B cell (primary cell): Measurements from ENCODE around the gene LAMA3. TPM values are rescaled to one million over a fixed set of nuclear protein-coding genes. Genes with fewer than 3 reads are reported as not detected.

Experiments used
- ATAC-seq: fragments of 200-7000 bp; cut with Tn5 transposase; one replicate; pipeline ENCODE4 v1.10.0; 2021; ENCODE audit warnings: low read depth, mild to moderate bottlenecking, moderate number of reproducible peaks, moderate library complexity
- CTCF ChIA-PET: fragments of 350-600 bp; sonication (Branson Sonifier 250); formaldehyde crosslinking; loops from one replicate; lab custom pipeline; 2021; ENCODE audit warnings: antibody characterized with exemption, inconsistent platforms; lab: Charles Lee
- POLR2A ChIA-PET: fragments of 350-600 bp; sonication (Branson Sonifier 250); formaldehyde crosslinking; loops from one replicate; lab custom pipeline; 2021; ENCODE audit warnings: antibody characterized with exemption; lab: Charles Lee
- DNase-seq: peaks from one replicate; pipeline ENCODE4 v3.0.0; 2013
- H2AFZ ChIP-seq: 2 replicates; pipeline ENCODE4 v1.6.1; 2012; ENCODE audit warnings: mild to moderate bottlenecking, low read depth, low read length; ENCODE audit not compliant: insufficient read depth, poor library complexity, severe bottlenecking
- H3K27ac ChIP-seq, 2 donors: 1 replicate in 1 of 2; 2 replicates in 1 of 2; pipeline ENCODE4 v1.5.1; 2012 to 2013; ENCODE audit warnings: low read length in 2 of 2, mild to moderate bottlenecking in 2 of 2, moderate library complexity in 1 of 2
- H3K27me3 ChIP-seq, 4 experiments: fragments of 200-600 bp in 1 of 4; sonication (generic) in 1 of 4; replicated peaks in 1 of 4; 1 replicate in 2 of 4; 2 replicates in 2 of 4; pipeline versions ENCODE4 v1.6.1 to v1.7.0; 2013 to 2016; ENCODE audit warnings: low read length in 3 of 4, mild to moderate bottlenecking in 2 of 4, mixed read lengths in 1 of 4, moderate library complexity in 1 of 4; ENCODE audit not compliant: insufficient read depth in 4 of 4, control insufficient read depth in 3 of 4; ENCODE audit errors: control extremely low read depth in 1 of 4
- H3K36me3 ChIP-seq, 2 experiments: replicated peaks in 1 of 2; 1 replicate in 1 of 2; 2 replicates in 1 of 2; pipeline versions ENCODE4 v1.6.1 to v1.7.1; 2013; ENCODE audit warnings: low read length in 1 of 2; ENCODE audit not compliant: insufficient read depth in 2 of 2, control insufficient read depth in 1 of 2; ENCODE audit errors: control extremely low read depth in 1 of 2, extremely low read depth in 1 of 2
- H3K4me1 ChIP-seq, 2 donors: fragments of 200-600 bp in 1 of 2; sonication (generic) in 1 of 2; 1 replicate in 1 of 2; 2 replicates in 1 of 2; pipeline versions ENCODE4 v1.5.1 to v1.6.1; 2013 to 2017; ENCODE audit warnings: low read length in 2 of 2; ENCODE audit not compliant: control insufficient read depth in 2 of 2, insufficient read depth in 2 of 2
- H3K4me2 ChIP-seq: replicated peaks from 2 replicates; pipeline ENCODE3; 2012; ENCODE audit warnings: mild to moderate bottlenecking, low read depth, low read length; ENCODE audit not compliant: poor library complexity, severe bottlenecking
- H3K4me3 ChIP-seq, 5 experiments: fragments of 200-600 bp in 1 of 5; sonication (generic) in 1 of 5; 1 replicate in 3 of 5; 2 replicates in 2 of 5; pipeline versions ENCODE4 v1.5.1 to v1.7.0; 2011 to 2016; ENCODE audit warnings: low read length in 4 of 5, mild to moderate bottlenecking in 4 of 5, low read depth in 2 of 5, control low read depth in 1 of 5, moderate library complexity in 1 of 5; ENCODE audit not compliant: insufficient read depth in 1 of 5; ENCODE audit errors: control extremely low read depth in 1 of 5, extremely low read depth in 1 of 5
- H3K79me2 ChIP-seq: fragments of 200-600 bp; sonication (generic); one replicate; pipeline ENCODE4 v1.6.0; 2016; ENCODE audit warnings: low read length; ENCODE audit not compliant: control insufficient read depth, insufficient read depth
- H3K9ac ChIP-seq: fragments of 200-600 bp; sonication (generic); 2 replicates; pipeline ENCODE4 v1.6.1; 2017; ENCODE audit warnings: mild to moderate bottlenecking, low read length, moderate library complexity
- H3K9me3 ChIP-seq, 3 donors: one replicate each; pipeline versions ENCODE4 v1.6.1 to v1.7.1; 2013; ENCODE audit warnings: low read length in 2 of 3; ENCODE audit not compliant: control insufficient read depth in 2 of 3, insufficient read depth in 1 of 3; ENCODE audit errors: control extremely low read depth in 1 of 3
- H4K20me1 ChIP-seq: 2 replicates; pipeline ENCODE4 v1.6.0; 2012; ENCODE audit warnings: mild to moderate bottlenecking, low read length; ENCODE audit not compliant: insufficient read depth, control insufficient read depth, poor library complexity, severe bottlenecking
- H3K27ac Mint-ChIP-seq: one replicate; pipeline ENCODE4 v1.8.0; 2021; ENCODE audit warnings: mixed read lengths
- H3K27me3 Mint-ChIP-seq: one replicate; pipeline ENCODE4 v1.8.0; 2021; ENCODE audit warnings: mixed read lengths
- H3K4me1 Mint-ChIP-seq: one replicate; pipeline ENCODE4 v1.8.0; 2021; ENCODE audit warnings: mixed read lengths
- H3K4me3 Mint-ChIP-seq: one replicate; pipeline ENCODE4 v1.8.0; 2021; ENCODE audit warnings: mixed read lengths
- H3K9me3 Mint-ChIP-seq: one replicate; pipeline ENCODE4 v1.8.0; 2022; ENCODE audit warnings: mixed read lengths; ENCODE audit not compliant: insufficient read depth
- EZH2 ChIP-seq: IDR thresholded peaks from 2 replicates; pipeline ENCODE4 v1.6.1; 2012; ENCODE audit warnings: borderline replicate concordance, low read depth, mild to moderate bottlenecking, moderate library complexity, low read length; ENCODE audit not compliant: insufficient read depth, poor library complexity, severe bottlenecking
- WGBS: methylation state at CpG from one replicate; pipeline ENCODE4 v1.1.5; 2013; ENCODE audit warnings: missing lambda C conversion rate; ENCODE audit not compliant: insufficient coverage; 5-methylcytosine and 5-hydroxymethylcytosine counted together
- intact Hi-C: fragments of 100-400 bp; cut with micrococcal nuclease; formaldehyde crosslinking; loops from one replicate; pipeline ENCODE4 v1.10.0; 2022
- polyA plus RNA-seq: library from polyadenylated mRNA; depleted of rRNA; stranded (reverse); fragments of >200 nt; gene quantifications from 2 replicates; pipeline ENCODE4 v1.2.3, GENCODE V29; 2012
- total RNA-seq, 2 donors: library from RNA; stranded (reverse); fragments of 120-200 nt in 1 of 2; gene quantifications; 1 replicate in 1 of 2; 2 replicates in 1 of 2; pipeline versions ENCODE4 v1.2.3 to v1.2.4, GENCODE V29; 2013 to 2022
- TF ChIP-seq, protein P1 (sequence below): fragments of 200-600 bp; IDR thresholded peaks from one replicate; pipeline ENCODE4 v1.8.0; 2022; ENCODE audit warnings: antibody characterized with exemption, mild to moderate bottlenecking

The LAMA3 gene
- total and polyA plus RNA-seq, 2 donors (not counting 1 experiment from before 2014, with no cell fraction given) = 0.03 to 0.32 TPM

- H3K9me3 ChIP-seq = no peaks in the 10 kb centered on the region
- Mint-ChIP-seq H3K27ac (no peak overlapping the region), H3K4me1 (peaks cover 35% of the 10 kb centered on the region), H3K4me3 (no peak overlapping the region), H3K27me3 (no peaks in the 10 kb centered on the region), H3K9me3 (no peaks in the 10 kb centered on the region)
- ChIA-PET POLR2A (no interaction called here), CTCF (no interaction called here)
- H3K79me2 ChIP-seq = no peaks in the 10 kb centered on the region
- TF ChIP-seq EZH2 = no peak
- TF ChIP-seq, protein P1, sequence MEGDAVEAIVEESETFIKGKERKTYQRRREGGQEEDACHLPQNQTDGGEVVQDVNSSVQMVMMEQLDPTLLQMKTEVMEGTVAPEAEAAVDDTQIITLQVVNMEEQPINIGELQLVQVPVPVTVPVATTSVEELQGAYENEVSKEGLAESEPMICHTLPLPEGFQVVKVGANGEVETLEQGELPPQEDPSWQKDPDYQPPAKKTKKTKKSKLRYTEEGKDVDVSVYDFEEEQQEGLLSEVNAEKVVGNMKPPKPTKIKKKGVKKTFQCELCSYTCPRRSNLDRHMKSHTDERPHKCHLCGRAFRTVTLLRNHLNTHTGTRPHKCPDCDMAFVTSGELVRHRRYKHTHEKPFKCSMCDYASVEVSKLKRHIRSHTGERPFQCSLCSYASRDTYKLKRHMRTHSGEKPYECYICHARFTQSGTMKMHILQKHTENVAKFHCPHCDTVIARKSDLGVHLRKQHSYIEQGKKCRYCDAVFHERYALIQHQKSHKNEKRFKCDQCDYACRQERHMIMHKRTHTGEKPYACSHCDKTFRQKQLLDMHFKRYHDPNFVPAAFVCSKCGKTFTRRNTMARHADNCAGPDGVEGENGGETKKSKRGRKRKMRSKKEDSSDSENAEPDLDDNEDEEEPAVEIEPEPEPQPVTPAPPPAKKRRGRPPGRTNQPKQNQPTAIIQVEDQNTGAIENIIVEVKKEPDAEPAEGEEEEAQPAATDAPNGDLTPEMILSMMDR = no peak
- H3K9ac ChIP-seq = no peak overlapping the region
- no peak overlapping the region for H3K4me3 ChIP-seq
- no peaks in the 10 kb centered on the region for H3K27me3 ChIP-seq
- 58% methylated on average over 3 of the region's 3 CpGs for WGBS
- H3K27ac ChIP-seq = no peak overlapping the region
- intact Hi-C loops = no loop called here
- H3K4me2 ChIP-seq = no peak overlapping the region
- H4K20me1 ChIP-seq = no peaks in the 10 kb centered on the region
- peaks cover 10 to 11% of the 10 kb centered on the region in 2 donors for H3K4me1 ChIP-seq
- no peak for DNase-seq
- no peak for ATAC-seq
- H3K36me3 ChIP-seq = no peaks in the 10 kb centered on the region
- no peak overlapping the region for H2AFZ ChIP-seq
These were observed 313.2 kb downstream of the LAMA3 start for GRCh38 chr18:24002479-24002878.

DNA sequence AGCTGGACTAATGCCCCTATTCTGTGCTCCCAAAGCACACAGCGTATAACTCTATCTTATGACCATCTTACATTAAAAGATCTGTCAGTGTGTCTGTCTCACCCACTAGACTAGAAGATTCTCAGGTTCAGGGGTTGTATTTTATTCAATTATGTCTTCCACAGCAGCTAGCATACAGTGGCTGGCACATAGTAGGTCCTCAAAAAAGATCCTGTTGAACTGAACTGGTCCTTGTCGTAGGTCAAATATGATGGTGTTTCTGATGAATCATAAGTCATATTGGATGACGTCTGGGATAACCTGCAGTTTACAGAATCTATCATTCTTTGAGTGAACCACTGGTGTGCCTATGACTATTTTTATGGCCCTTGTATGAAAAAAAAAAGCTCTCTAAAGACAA, 314.0 kb downstream of the LAMA3 start:
- Mint-ChIP-seq H3K27me3 (no peaks in the 10 kb centered on the region), H3K4me3 (no peak overlapping the region), H3K27ac (no peak overlapping the region), H3K9me3 (no peaks in the 10 kb centered on the region), H3K4me1 (peaks cover 35% of the 10 kb centered on the region)
- Histone ChIP-seq H4K20me1 (no peaks in the 10 kb centered on the region), H3K27ac (no peak overlapping the region), H2AFZ (no peak overlapping the region), H3K9ac (no peak overlapping the region), H3K79me2 (no peaks in the 10 kb centered on the region), H3K4me2 (no peak overlapping the region), H3K4me3 (no peak overlapping the region), H3K27me3 (no peaks in the 10 kb centered on the region), H3K9me3 (no peaks in the 10 kb centered on the region), H3K4me1 (peaks cover 10 to 13% of the 10 kb centered on the region in 2 donors), H3K36me3 (no peaks in the 10 kb centered on the region)
- TF ChIP-seq EZH2 = no peak
- TF ChIP-seq, protein P1 = no peak
- ATAC-seq (no peak), DNase-seq (no peak)
- ChIA-PET POLR2A (no interaction called here), CTCF (no interaction called here)
- WGBS = no CpG with 5 or more reads among the region's 3 CpGs
- intact Hi-C loops = no loop called here
